ENCODE measurements around the gene SEC23A.
"Not testable (repeated sequence)": the region's sequence is repeated elsewhere in the genome, so short reads cannot be mapped to it uniquely, and the experiment has no call there.

SEC23A gene

DNA sequence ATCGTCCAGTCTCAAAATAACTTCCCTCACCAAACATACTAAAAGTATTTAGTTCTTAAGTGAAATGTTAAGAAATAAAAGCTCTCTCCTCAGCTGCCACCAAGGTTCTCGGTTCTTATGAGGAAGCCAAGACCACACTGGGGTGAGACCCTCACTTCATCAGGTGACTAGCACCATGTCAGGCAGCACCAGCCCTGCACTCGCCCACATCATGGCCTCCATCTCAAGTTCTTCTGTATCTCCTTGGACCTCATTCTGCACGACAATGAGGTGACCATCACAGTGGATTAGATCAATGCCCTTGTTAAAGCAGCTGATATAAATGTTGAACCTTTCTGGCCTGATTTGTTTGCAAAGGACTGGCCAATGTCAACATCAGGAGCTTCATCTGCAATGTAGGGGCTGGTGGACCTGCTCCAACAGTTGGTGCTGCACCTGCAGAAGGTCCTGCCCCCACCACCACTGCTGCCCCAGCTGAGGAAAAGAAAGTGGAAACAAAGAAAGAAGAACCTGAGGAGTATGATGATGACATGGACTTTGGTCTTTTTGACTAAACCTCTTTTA is 12.4 kb downstream of the SEC23A start:
- no peak for DNase-seq

DNA sequence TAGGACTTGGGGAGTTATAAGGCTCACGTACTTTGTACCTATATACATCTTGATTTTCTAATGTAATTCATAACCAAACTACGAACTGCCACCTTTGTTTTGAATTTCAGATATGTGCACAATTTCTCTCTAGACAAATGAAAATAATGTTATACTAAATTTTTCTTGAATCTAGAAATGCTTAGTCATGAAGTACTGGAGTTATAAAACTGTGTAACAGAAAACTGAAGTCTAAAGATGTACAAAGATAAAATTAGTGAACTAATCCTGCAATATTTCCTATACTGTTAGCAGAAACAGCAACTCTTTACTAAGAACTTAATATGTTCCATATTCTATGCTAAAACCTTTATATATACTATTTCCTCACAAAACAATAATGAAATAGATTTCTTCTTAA is 15.5 kb downstream of the SEC23A start:
- DNase-seq, result no peak

DNA sequence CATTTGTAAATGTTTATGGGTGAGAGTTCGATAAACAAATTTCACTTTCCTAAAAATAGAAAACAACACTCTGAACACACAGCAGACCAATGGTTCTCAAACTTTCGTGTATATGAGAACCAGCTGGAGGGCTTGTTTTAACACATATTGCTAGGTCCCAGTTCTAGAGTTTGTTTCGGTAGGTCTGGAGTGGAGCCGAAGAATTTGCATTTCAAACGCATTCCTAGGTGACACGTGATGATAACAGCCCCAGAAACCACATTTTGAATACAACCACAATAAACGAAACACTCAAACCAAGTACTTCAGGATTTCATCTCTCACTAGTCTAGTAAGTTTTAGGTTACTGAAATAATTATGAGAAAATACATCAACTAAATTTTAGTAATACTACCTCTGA is 17.1 kb downstream of the SEC23A start:
- DNase-seq, result no peak

DNA sequence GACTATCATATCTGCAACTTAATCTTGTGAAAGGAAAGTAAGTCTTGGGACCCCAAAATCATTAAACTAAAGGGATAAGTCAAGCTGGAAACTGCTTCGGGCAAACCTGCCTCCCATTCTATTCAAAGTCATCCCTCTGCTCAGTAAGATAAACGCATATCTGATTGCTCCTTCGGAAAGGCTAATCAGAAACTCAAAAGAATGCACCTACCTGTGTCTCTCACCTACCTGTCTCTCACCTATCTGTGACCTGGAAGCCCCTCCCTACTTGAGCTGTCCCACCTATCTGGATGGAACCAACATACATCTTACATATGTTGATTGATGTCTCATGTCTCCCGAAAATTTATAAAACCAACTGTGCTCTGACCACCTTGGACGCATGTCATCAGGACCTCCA is 19.9 kb downstream of the SEC23A start:
- DNase-seq, result no peak

DNA sequence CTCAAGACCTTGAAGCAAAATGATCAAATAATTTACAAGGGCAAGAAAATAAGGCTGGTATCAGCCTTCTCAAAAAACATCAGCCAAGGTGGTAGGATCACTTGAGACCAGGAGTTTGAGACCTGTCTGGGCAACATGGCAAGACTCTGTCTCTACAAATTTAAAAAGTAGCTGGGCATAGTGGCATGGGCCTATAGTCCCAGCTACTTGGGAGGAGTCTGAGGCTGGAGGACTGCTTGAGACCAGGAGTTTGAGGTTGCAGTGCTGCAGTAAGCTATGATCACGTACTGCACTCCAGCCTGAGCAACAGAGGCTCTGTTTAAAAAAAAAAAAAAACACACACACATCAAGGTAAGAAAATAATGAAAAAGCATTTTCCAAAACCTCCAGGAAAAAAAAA is 22.1 kb downstream of the SEC23A start:
- DNase-seq, result no peak

DNA sequence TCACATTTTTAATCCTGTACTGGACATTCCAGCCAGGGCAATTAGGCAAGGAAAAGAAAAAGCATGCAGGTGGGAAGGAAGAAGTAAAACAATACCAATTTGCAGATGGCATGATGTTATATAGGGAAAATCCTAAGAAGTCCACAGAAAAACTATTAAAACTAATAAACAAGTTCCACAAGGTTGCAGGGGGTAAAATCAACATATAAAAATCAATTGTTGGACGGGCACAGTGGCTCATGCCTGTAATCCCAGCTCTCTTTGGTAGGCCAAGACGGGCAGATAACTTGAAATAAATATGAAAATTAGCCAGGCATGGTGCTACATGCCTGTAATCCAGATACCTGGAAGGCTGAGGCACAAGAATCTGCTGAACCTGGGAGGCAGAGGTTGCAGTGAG is 31.9 kb downstream of the SEC23A start:
- no peak for DNase-seq

DNA sequence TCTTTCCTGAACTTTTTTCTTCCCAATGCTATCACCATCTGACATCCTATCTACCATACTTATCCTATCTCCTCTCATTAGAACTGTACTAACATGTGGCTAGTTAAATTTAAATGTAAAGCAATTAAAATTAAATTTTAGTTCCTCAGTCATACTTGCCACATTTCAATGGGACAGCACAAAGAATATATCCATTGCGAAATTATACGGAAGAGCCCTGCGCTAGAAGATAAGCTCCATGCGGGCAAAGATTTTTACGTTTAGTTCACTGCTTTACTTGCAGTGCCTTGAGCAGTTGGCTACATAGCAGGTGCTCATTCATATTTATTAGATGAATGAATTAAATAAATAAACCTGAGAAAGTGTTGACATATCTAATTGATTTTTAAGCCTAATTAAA is 33.1 kb downstream of the SEC23A start:
- DNase-seq, result no peak

DNA sequence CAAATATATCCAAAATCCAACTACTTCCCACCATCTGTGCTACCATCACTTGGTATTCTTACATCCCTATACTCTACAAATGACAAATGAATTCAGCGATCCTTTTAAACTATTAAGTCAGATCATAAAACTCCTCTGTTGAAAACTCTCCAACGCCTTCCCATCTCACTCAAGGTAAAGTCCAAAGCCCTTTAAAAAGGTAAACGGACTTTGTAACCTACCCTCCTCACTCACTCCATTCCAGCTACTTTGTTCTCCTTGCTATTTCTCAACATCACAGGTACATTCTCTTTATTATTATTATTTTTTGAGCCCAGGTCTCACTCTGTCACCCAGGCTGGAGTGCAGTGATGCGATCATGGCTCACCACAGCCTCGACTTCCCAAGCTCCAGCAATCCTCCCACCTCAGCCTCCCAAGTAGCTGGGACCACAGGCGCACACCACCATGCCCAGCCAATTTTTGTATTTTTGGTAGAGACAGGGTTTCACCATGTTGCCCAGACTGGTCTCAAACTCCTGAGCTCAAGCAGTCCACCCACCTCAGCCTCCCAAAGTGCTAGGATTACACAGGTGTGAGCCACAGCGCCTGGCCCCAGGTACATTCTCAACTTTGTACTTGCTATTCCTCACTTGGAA is 33.7 kb downstream of the SEC23A start:
- not testable (repeated sequence) for DNase-seq

DNA sequence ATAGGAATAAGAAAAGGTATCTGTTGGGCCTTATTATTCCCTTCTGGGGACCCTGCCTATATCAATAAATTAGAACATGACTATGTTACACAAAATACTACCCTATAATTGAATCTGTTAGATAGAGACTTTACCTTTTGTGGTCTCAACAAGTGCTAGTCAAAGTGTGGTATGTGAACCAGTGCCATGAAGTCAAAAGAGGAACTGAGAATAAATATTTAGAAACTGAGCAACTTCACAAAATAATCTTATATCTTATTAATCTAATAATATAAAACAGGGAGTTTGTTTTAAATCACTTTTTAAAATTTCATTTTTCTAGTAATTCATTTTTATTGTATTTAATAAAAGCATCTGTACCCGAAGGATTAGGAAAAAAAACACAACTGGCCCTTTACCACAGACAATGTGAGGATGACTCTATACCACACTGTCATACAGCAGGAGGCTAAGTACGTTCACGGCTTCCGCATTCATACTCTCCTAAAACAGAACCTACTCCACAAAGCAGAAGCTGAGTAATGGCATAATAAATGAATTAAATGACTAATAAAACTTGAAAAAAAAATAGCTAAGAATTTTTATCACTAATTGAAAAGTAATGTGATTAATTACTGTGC is 42.1 kb downstream of the SEC23A start:
- no peak for DNase-seq

DNA sequence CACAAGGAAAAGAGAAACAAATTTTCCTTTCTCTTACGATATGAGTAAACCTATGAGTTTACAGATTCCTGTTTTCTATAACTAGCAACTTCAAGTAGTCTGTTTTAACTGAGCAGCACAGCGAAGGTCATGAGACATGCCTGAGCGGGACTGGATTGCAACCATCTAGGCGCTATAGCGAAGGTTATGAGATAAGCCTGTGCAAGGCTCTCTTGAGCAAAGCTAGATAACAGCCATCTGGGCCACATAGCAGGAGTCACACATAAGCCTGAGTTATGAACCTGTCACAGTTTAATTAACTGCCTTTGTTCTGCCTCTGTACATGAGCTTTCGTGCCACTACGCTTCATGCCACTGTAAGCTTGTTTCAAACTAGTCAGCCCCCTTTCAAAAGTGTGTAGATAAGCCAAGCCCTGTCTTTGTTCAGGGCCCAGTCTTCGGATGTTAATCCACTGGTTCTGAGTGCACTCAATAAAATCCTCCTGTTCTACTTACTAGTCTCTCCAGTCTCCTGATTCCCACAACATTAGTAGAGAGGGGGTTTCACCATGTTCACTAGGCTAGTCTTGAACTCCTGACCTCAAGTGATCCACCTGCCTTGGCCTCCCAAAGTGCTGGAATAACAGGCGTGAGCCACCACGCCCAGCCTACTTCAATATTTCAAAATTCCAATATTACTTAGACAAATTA is 47.1 kb downstream of the SEC23A start:
- no peak for DNase-seq

DNA sequence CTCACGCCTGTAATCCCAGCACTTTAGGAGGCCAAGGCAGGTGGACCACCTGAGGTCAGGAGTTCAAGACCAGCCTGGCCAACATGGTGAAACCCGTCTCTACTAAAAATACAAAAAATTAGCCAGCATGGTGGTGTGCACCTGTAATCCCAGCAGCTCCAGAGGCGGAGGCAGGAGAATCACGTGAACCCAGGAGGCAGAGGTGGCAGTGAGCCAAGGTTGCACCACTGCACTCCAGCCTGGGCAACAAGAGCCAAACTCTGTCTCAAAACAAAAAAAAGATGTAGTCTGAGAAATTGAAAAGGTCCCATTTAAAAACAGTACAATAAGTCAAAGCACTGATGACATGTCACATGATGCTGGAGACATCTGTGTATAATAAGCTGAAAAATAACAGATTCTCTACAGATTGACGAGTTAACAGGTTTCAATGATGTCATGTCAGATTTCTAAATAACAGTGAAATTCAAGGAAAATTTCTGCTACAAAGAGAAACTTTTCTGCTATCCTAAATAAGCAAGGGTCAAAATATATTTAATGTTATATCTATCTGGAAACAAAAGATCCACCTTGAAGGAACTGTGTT is 50.1 kb downstream of the SEC23A start:
- not testable (repeated sequence) for DNase-seq

DNA sequence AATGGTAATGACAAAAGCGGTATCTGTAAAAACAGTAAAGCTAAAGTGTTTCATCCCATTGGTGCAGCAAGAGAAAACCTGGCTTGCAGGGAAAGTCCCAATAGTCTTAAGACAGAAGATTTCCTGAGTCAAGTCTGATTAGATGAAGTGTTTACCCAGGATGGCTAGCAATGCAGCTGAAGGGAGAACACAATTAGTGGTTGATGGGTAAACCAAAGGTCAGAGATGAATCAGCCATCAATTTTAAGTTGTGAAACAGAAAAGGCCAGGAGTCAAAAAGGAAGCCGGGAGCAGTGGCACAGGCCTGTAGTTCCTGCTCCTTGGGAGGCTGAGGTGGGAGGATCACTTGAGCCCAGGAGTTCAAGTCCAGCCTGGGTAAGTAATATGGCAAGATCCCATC is 52.6 kb downstream of the SEC23A start:
- no peak for DNase-seq

DNA sequence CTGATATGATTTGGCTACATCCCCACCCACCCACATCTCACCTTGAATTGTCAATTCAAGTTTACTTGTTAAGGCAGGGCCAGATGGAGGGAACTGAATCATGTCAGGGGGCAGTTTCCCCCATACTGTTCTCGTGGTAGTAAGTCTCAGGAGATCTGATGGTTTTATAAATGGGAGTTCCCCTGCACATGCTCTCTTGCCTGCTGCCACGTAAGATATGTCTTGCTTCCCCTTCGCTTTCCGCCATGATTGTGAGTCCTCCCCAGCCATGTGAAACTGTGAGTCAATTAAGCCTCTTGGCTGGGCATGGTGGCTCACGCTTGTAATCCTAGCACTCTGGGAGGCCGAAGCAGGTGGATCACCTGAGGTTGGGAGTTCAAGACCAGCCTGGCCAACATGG is 57.1 kb downstream of the SEC23A start:
- not testable (repeated sequence) for DNase-seq

DNA sequence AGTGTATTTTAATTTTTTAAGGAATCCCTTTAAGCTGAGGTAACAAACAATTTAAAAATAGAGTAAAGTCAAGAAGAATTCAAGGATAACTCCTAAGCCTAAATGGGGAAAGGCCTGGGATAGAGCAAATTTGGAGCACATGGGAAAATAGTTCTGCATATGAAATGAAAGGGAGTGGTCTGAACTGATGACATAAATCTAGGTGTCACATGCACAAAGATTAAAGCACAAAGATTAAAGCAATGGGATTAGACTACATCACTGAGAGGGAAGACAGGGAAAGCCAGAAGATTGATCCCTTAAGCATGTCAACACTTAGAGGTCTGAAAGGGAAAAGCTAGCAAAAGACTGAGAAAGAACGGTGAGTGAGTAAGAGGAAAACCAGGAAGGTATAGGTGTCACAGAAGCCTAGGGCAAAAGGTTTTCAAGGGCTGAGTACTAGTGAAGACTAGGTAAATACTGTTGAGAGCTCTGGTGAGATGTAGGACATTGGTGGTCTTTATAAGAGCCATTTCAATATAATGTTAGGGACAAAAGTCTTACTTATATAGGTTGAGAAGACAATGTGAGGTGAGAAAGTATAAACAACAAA is 59.6 kb downstream of the SEC23A start:
- no peak for DNase-seq

DNA sequence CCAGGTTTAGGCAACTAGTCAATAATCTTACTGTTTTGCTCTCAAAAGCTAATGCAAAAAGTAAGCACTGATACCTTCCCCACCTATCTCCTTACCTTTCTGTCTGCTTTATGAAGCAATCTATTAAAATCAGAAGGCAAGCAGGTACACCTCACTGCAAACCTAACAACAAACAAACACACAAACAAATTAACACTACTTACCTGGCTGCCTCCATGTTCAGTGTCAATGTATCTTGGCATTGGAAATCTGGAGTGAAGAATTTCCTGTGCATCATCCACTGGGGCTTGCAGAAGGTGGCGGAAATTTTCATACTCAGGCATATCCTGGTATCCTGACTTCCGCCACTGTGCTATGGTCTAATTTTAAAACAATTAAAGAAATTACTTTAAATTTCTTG is 62.5 kb downstream of the SEC23A start:
- no peak for DNase-seq

DNA sequence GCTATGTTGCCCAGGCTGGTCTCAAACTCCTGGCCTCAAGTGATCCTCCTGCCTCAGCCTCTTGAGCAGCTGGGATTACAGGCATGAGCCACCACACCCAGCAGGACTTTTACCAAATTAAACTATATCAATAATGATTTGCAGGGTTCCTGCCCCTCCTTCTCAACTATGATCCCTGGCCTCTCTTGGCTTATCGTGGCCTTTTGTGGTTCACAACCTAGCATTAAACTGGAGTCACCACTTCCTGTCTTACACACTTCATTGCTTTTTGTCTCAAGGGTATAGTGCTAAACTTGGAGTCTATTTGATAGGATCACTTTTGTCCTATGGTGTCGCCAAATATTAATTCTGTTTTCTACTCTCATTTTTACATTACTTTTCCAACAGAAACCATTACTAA is 64.5 kb downstream of the SEC23A start:
- no peak for DNase-seq

DNA sequence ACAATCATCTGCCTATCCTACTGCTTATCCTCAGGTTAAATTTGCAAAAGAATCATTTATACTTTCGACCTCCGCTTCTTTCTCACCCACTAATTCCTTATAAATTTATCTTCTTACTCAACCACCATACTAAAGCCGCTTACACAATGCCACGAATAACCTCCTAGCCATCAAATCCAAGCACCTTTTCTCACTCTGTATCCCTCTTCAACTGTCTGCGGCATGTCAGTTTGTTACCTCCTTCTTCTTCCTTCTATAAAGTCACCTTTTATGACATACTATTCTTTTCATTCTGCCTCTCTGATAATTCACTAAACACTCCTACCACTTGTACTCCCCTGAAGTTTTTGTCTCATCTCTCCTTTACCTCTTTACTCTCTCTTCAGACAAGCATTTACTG is 66.3 kb downstream of the SEC23A start:
- DNase-seq, result no peak

DNA sequence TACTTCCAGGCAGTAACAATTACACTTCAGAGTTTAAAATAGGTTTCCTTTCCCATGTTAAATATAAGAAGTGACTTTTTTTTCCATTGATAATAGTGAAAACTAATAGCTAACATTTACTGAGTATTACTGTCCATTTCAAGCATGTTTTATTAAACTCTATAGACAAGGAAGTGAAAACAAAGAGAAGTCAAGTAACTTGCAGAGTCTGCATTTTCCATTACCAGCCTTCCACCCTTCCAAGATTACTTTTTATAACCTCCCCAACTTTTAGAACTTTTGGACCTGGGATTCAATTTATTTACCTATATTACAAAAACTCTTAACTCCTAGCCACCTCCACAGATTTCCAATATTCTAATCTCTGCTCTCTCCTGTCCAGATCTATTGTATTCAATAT is 67.7 kb downstream of the SEC23A start:
- DNase-seq, result no peak

DNA sequence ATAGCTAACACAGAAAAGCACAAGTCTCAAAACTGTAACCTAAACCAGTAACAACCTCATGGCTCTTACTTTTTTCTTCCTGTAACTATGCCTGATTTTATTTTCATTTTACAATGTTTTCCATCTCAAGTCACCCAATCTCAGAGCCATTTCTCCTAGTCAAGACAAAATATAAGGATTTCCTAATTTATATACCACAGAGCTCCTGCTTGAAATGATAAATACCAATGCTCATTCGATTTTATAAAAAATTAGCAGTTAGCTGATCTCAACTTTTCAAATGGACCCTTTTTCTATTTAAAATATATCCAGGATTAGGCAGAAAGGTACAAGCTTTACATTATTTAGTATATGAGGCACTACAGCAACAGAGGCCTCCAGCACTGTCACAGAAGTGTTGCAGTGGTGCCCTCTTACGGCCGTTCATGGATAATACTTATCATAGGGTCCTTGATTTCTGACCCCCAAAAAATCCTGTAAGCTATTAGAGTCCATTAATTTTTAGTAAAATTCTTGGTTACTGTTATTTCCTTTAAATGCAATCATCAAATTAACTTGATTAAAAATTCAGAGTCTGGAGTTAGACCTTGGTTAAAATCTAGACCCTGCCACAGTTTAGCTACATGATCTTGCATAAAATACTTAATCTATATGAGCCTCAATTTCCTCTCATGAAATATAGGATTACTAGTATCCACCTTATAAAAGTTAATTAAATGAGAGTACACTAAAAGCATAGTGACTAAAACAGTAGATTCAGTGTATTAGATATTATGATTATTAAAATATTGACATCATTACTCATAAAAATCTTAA is 68.3 kb downstream of the SEC23A start:
- DNase-seq, result no peak

DNA sequence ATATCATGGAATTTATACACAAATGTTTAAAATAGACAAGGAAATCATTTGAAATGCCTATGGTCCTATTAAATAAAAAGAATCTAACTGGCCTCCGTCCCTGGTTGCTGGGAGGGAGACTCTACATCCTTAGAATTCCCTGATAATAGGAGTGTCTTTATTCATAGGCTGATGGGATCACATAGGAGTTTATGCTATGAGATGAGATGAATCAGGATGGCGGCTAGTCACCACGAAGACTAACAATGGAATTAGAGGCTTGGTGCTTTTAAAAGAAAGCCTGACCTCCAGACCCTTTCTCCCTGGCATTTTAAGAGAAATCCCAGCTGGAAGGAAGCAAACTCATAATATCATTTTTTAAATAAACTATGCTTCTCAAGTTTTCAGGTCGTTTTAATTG is 69.7 kb downstream of the SEC23A start:
- no peak for DNase-seq

DNA sequence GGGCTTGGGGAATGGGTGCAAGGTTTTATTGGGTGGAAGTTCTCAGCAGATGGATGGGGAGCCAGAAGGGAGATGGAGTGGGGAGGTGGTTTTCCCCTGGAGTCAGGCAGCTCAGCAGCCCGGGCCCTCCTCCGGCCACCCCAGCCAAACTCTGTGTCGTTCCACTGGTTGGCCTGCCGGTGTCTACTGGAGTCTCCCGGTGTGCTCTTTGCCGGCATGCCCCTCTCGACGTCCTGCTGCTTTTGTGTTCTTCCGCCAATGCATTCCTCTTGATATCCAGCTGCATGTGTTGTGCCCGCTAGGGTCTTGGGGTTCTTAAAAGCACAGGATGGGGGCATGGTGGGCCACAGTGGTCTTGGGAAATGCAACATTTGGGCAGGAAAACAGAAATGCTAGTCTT is 72.8 kb downstream of the SEC23A start:
- no peak for DNase-seq

DNA sequence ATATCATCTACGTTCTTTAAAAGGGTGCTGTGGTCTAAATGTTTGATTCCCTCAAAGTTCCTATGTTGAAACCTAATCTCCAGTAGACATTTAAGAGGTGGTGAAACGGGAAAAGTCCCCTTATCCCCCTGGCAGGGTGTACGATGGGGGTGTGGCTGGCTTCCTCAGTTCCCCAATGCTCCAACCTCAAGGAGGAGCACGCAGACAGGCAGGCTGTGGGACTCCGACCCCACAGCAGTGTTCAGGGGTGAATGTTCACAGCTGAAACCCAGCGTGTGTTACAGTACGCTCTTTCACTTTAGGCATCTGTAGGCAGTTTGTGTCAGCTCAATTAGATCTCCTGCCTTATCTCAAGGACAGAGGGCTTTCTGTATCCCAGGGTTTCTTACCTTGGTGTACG is 73.2 kb downstream of the SEC23A start:
- no peak for DNase-seq

DNA sequence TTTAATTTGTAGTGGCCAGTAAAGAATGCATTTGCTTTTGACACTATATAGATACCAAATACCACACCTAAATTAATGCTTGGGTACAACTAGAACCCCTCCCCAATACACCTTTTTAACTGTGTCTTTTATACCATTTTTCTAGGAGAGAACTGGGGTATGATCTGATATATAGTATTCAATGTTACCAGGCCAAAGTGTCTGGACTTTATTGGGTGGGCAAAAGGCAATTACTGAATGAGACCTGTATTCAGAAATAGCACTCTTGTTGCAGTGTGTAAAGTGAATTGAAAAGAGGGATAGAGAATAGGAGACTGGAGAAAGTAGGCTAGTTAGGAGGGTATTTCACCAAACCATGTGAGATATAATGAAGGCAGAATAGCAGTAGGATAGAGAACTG is 74.4 kb downstream of the SEC23A start:
- no peak for DNase-seq

Data from CD4-positive, alpha-beta T cell treated with Interleukin-6 for 4 hours (primary cell).